Subcutaneous adipose tissue (tissue), 4 donors: ENCODE data around the gene NECTIN4. TPM values are rescaled to one million over a fixed set of nuclear protein-coding genes. Genes with fewer than 3 reads are reported as not detected.

Experiments
- CTCF ChIP-seq: fragments of 450-650 bp; IDR thresholded peaks from one replicate; pipeline ENCODE4 v1.5.1; 2016; ENCODE audit warnings: low read depth, mild to moderate bottlenecking, control low read depth, antibody characterized with exemption, moderate library complexity
- total RNA-seq, 4 donors: library from RNA; depleted of rRNA; stranded (reverse); fragments of >200 nt; gene quantifications; one replicate each; pipeline ENCODE4 v1.1.0, GENCODE V29; 2016

The NECTIN4 gene
- total RNA-seq, 4 donors from 2014 or later = 0.22 to 2.4 TPM; not detected in 2

GRCh38 chr1:161130266-161130665 lies 40.9 kb upstream of the NECTIN4 start:
- no peak for TF ChIP-seq CTCF

GRCh38 chr1:161128591-161129420 lies 39.4 kb upstream of the NECTIN4 start:
- TF ChIP-seq CTCF = no peak

- TF ChIP-seq CTCF = no peak
Observed at GRCh38 chr1:161127649-161128048, 38.3 kb upstream of the NECTIN4 start.

- no peak for TF ChIP-seq CTCF
Observed at GRCh38 chr1:161122967-161123366, 33.6 kb upstream of the NECTIN4 start.

- no peak for TF ChIP-seq CTCF
Observed at GRCh38 chr1:161121834-161122233, 32.5 kb upstream of the NECTIN4 start.

- no peak for TF ChIP-seq CTCF
Observed at GRCh38 chr1:161121042-161121650, 31.8 kb upstream of the NECTIN4 start.

- no peak for TF ChIP-seq CTCF
Observed at GRCh38 chr1:161119092-161119903, 29.9 kb upstream of the NECTIN4 start.
